Measurements from ENCODE around the gene MTUS2. TPM values are rescaled to one million over a fixed set of nuclear protein-coding genes. Genes with fewer than 3 reads are reported as not detected.

The MTUS2 gene
- total RNA-seq, 1 experiment from 2014 or later: 0.35 TPM

GRCh38 chr13:29428310-29429181 is 608.4 kb downstream of the MTUS2 start:
- no peak overlapping the region for H3K23ac ChIP-seq (ENCODE audit: insufficient read length, low read depth, low read length)
- TF ChIP-seq CTCF (conservative IDR thresholded peaks at IDR 0.05): no peak
- H3K4me1 ChIP-seq (ENCODE audit: insufficient read depth, low read length): no peaks in the 10 kb centered on the region
- no peaks in the 10 kb centered on the region for H3K79me1 ChIP-seq (ENCODE audit: insufficient read depth, low read depth, low read length, poor library complexity, severe bottlenecking)
- peak; percentile 73 for DNase-seq
- H3K9ac ChIP-seq (ENCODE audit: extremely low read depth, insufficient read length, low read length): no peak overlapping the region
- no peak overlapping the region for H4K8ac ChIP-seq (replicated peaks; ENCODE audit: insufficient read length, low read depth, low read length)
- Mint-ChIP-seq H3K36me3 (ENCODE audit: insufficient read depth in 1 of 3, low read depth in 3 of 3) (no peaks in the 10 kb centered on the region), H3K27me3 (ENCODE audit: low read depth) (peaks cover 36% of the 10 kb centered on the region), H3K4me3 (peak overlapping the region; percentile 69 to 91), H3K9me3 (no peaks in the 10 kb centered on the region), H3K4me1 (peaks cover 22 to 24% of the 10 kb centered on the region in 2 experiments), H3K27ac (no peak overlapping the region)
- H2AFZ ChIP-seq (ENCODE audit: low read length): no peak overlapping the region
- H3K4me2 ChIP-seq (ENCODE audit: insufficient read depth, insufficient read length, low read length): peak overlapping the region; percentile 80
- H3K27ac ChIP-seq (ENCODE audit: insufficient read length, low read depth, low read length): no peak overlapping the region
- WGBS (ENCODE audit: extremely low coverage, insufficient read length, low lambda C conversion rate): no CpG with 5 or more reads among the region's 34 CpGs
- no peak overlapping the region for H2BK12ac ChIP-seq (ENCODE audit: insufficient read length, low read depth, low read length)
- no peak overlapping the region for H2BK120ac ChIP-seq (ENCODE audit: low read depth, low read length, poor library complexity, severe bottlenecking)
- no peak overlapping the region for H3T11ph ChIP-seq (ENCODE audit: low read length)
- no peak overlapping the region for H3K14ac ChIP-seq (ENCODE audit: insufficient read depth, low read length)
- H2BK5ac ChIP-seq (ENCODE audit: insufficient read length, low read length): no peak overlapping the region
- no peaks in the 10 kb centered on the region for H3K9me3 ChIP-seq (ENCODE audit: control insufficient read depth, low read depth, low read length)
- no peak overlapping the region for H3K18ac ChIP-seq (ENCODE audit: insufficient read length, low read depth, low read length)
- H3K4ac ChIP-seq (ENCODE audit: low read depth, low read length): no peak overlapping the region
- no peak overlapping the region for H4K91ac ChIP-seq (ENCODE audit: insufficient read length, low read depth, low read length)
- no peaks in the 10 kb centered on the region for H3K79me2 ChIP-seq (ENCODE audit: insufficient read depth, low read length)
- H2BK15ac ChIP-seq (ENCODE audit: low read depth, low read length): no peak overlapping the region
- no peak overlapping the region for H4K5ac ChIP-seq (ENCODE audit: insufficient read length, low read depth, low read length)
- H3K27me3 ChIP-seq (ENCODE audit: insufficient read depth, low read length): no peaks in the 10 kb centered on the region
- H4K20me1 ChIP-seq (ENCODE audit: control insufficient read depth, insufficient read depth, insufficient read length): no peaks in the 10 kb centered on the region
- no peak overlapping the region for H2AK5ac ChIP-seq (ENCODE audit: insufficient read length, low read length)
- H3K23me2 ChIP-seq (ENCODE audit: insufficient read length, low read depth, low read length, poor library complexity, severe bottlenecking): peaks cover 9% of the 10 kb centered on the region
- H2BK20ac ChIP-seq (ENCODE audit: low read depth, low read length, poor library complexity, severe bottlenecking): no peak overlapping the region
- H3K56ac ChIP-seq (ENCODE audit: insufficient read length, low read depth, low read length): no peak overlapping the region

Measured in H9 (cell line).